Fibroblast of the aortic adventitia (primary cell): ENCODE data around the gene AIRE. TPM values are rescaled to one million over a fixed set of nuclear protein-coding genes. Genes with fewer than 3 reads are reported as not detected.

Source experiments
- DNase-seq: peaks from one replicate; pipeline ENCODE4 v3.0.0-alpha.2; 2010; ENCODE audit warnings: low read depth
- H3K4me3 ChIP-seq: 2 replicates; pipeline ENCODE4 v1.5.1; 2011; ENCODE audit warnings: low read depth, mild to moderate bottlenecking, control low read depth, low read length, moderate library complexity
- total RNA-seq: library from RNA; depleted of rRNA; stranded (reverse); fragments of >200 nt; gene quantifications from 2 replicates; pipeline ENCODE4 v1.2.3, GENCODE V29; 2012; ENCODE audit warnings: low replicate concordance
- TF ChIP-seq, protein P1 (sequence below): IDR thresholded peaks from 2 replicates; pipeline ENCODE4 v1.5.1; 2011; ENCODE audit warnings: mild to moderate bottlenecking, low read length, control low read depth, inconsistent platforms; ENCODE audit not compliant: insufficient read depth

AIRE gene
- total RNA-seq, 1 donor, result not detected

DNA sequence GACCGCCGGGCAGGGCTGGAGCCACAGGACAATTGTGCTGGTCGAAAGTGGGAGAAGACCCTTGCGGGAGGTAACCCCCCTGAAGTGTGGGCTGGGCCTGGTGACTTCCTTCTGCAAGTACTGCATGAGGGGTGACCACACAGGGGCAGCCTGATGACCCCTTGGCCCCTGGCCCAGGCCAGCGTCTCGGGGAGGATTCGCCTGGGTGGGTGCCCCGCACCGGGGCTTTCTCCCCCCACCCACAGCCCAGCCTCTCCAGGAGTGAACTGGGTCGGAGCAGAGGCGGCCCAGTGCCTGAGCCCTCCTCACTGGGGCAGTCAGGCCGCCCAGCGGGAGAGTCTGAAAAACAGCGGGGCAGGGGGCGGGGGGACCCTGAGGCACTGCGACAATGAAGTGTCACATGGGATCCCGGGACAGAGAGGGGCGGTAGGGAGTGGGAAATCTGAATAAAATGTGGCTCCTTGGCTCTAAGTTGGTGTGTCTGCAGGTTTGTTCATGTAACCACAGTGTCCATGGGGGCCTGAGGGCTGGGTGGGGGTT lies 22.4 kb upstream of the AIRE start:
- TF ChIP-seq, protein P1, sequence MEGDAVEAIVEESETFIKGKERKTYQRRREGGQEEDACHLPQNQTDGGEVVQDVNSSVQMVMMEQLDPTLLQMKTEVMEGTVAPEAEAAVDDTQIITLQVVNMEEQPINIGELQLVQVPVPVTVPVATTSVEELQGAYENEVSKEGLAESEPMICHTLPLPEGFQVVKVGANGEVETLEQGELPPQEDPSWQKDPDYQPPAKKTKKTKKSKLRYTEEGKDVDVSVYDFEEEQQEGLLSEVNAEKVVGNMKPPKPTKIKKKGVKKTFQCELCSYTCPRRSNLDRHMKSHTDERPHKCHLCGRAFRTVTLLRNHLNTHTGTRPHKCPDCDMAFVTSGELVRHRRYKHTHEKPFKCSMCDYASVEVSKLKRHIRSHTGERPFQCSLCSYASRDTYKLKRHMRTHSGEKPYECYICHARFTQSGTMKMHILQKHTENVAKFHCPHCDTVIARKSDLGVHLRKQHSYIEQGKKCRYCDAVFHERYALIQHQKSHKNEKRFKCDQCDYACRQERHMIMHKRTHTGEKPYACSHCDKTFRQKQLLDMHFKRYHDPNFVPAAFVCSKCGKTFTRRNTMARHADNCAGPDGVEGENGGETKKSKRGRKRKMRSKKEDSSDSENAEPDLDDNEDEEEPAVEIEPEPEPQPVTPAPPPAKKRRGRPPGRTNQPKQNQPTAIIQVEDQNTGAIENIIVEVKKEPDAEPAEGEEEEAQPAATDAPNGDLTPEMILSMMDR, result no peak
- DNase-seq, result no peak
- H3K4me3 ChIP-seq, result no peak overlapping the region

DNA sequence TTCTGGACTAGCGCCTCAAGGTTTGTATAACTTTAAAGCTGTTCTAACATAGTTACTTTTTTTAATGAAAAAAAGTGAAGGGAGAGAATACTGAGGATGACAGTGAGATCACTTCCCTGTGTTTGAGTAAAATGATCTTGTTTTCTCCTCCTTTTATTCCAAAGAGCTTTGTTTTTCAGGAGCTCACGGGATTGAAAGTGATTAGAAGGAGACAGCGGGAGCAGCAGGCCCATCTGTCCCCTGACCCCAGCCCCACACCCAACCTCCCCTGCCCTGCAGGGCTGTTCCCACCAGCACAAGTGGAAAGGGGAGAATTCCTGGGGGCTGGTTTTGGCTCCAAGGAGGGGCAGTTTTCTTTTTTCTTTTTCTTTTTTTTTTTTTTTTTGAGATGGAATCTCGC lies 21.9 kb upstream of the AIRE start:
- H3K4me3 ChIP-seq, result no peak overlapping the region
- TF ChIP-seq, protein P1, result no peak
- DNase-seq, result no peak

DNA sequence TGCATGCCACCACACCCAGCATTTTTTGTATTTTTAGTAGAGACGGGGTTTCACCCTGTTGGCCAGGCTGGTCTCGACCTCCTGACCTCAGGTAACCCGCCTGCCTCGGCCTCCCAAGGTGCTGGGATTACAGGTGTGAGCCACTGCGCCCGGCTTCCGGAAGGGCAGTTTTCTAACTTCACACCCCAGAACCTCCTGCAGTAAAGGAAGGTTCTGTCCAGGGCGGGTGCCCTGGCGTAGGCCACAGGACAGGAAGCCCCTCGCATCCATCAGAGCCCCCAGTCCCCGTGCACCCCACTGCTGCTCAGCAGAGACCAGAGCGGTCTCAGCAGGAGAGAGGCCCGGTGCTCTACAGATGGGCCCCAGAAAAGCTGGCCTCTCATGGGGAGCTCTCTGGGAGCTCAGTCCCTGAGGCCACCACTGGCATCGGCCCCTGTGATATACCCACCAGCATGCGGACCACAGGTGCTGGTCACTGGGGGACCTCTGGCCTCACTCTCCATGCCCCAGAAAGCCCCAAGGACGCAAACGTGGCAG lies 19.9 kb upstream of the AIRE start:
- no peak for DNase-seq
- H3K4me3 ChIP-seq, result no peak overlapping the region

DNA sequence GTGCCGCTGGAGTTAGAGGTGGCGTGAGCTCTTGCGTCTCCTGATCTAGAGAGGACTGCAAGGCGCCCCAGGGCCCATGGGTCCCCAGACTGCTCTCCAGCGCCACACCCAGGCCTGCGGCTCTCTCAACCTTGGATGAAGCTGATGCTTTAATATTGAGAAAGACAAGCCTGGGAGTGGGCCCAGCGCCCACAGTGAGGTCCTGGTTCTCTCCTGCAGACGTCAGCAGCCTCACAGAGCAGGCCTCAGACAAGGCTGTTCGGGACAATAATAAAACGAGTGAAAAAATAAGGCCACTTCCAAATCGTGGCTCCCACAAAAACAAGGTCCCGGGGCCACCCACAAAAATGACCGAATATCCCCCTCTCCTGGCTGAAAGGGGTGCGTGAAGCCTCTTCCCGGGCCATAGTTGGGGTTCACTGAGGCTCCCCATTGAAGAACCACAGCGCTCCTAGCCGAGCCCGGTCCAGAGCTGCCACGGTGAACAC lies 18.0 kb upstream of the AIRE start:
- no peak for DNase-seq
- H3K4me3 ChIP-seq, result no peak overlapping the region
- TF ChIP-seq, protein P1, result no peak

More for the DNA sequence above, 19.9 kb upstream of the AIRE start:
- TF ChIP-seq, protein P1, result no peak

DNA sequence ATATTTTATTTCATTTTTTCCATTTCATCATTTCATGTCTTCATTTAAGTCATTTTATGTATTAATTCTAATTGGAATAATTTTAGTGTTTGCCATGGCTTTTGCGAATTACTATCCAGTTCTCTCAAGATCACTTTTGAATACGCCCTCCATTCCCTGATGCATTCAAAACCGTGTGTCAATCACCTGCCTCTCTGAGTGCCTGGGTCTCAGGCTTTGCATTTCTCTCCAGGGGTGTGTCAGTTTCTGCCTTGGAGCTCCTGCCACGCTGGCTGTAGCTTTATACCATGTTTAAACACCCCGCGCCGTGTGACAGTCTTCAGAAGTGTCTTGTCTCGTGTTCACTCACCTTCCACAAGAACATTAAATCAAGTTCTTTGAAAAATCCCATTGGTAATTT lies 16.6 kb upstream of the AIRE start:
- no peak overlapping the region for H3K4me3 ChIP-seq
- TF ChIP-seq, protein P1, result no peak
- no peak for DNase-seq

DNA sequence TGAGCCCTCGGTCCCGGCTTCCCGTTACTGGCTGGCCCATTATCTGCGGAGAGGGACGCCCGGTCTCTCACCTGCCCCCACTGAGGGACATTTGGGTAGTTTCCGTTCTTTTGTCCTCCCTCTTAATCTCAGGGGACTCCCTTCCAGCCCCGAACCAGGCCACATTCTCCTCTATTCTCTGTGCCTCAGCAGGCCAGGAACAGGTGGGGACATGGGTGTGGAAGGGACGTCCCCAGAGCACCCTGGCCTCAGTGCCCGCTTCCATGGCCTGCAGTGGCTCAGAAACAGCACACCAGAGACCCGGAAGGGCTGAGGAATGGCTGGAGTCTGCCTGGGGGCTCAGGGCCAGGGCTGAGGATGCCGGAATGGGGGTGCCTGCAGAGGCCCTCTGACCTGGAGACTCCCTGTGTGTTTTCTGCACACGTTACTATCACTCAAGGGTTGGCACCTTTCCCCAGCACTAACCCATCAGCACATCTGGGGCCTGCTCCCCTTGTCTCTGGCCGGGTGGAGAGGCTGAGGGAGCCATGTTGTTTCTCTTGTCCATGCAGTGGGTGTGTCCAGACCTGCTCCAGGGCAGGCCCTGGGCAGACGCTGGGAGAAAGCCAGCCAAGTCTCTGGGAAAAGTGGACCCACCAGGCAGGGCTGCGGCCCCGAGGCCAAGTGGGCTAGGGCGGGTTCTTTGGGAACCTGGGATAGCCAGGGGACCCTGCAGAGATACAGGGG lies 14.0 kb upstream of the AIRE start:
- no peak for DNase-seq
- H3K4me3 ChIP-seq, result no peak overlapping the region
- TF ChIP-seq, protein P1, result no peak
